Inflammatory macrophage (primary cell): ENCODE results near the gene ZNF225.
"Not testable (repeated sequence)": the region's sequence is repeated elsewhere in the genome, so short reads cannot be mapped to it uniquely, and the experiment has no call there.

Experiments used
- DNase-seq, 2 donors: peaks; one replicate each; pipeline ENCODE4 v3.0.0-alpha.2; 2020 to 2022
- total RNA-seq, 18 experiments: gene quantifications; one replicate each; lab custom pipeline; 2026; ENCODE audit warnings: mixed read lengths in 6 of 18, inconsistent platforms in 2 of 18; lab: John Stamatoyannopoulos, UW

Gene ZNF225
- 2.4 to 12.2 (median 7.5) reads per million in 18 experiments for total RNA-seq

- DNase-seq, result peak; percentile 99
These were observed at the start of gene ZNF225 for GRCh38 chr19:44113138-44113783. TSS of gene ZNF225 (plus strand) at chr19:44113399. CDS start at chr19:44115828, 2,429 bp downstream.

- no peak for DNase-seq
These were observed 46.9 kb upstream of the ZNF225 start for GRCh38 chr19:44066305-44066704.

GRCh38 chr19:44069415-44069814 is 43.8 kb upstream of the ZNF225 start:
- DNase-seq, result no peak

GRCh38 chr19:44071824-44072542 is 41.2 kb upstream of the ZNF225 start, which contains the start of gene ZNF284:
TSS of gene ZNF284 (plus strand) at chr19:44072159. CDS start at chr19:44076390, 4,231 bp downstream.
- DNase-seq, result peak; percentile 82 to 93

GRCh38 chr19:44072543-44073401 is 40.4 kb upstream of the ZNF225 start:
- no peak for DNase-seq

- no peak for DNase-seq
These were observed 36.9 kb upstream of the ZNF225 start for GRCh38 chr19:44076325-44076724.

- DNase-seq, result no peak
These were observed 21.1 kb upstream of the ZNF225 start for GRCh38 chr19:44092108-44092507.

GRCh38 chr19:44093931-44094765 is 19.1 kb upstream of the ZNF225 start, which contains the start of gene ZNF224:
TSS of gene ZNF224 (plus strand) at chr19:44094361. CDS start at chr19:44097874, 3,513 bp downstream.
- peak; percentile 94 to 95 for DNase-seq

GRCh38 chr19:44107751-44108150 is 5.4 kb upstream of the ZNF225 start:
- no peak for DNase-seq

- no peak for DNase-seq
These were observed 3.7 kb upstream of the ZNF225 start for GRCh38 chr19:44109458-44109857.

- peak; percentile 24 to 41 for DNase-seq
These were observed 1.2 kb upstream of the ZNF225 start for GRCh38 chr19:44111910-44112463.

GRCh38 chr19:44112802-44113137 is 429 bp upstream of the ZNF225 start:
- no peak for DNase-seq

- no peak for DNase-seq
These were observed 688 bp downstream of the ZNF225 start for GRCh38 chr19:44113784-44114390.

- not testable (repeated sequence) for DNase-seq
These were observed 8.0 kb downstream of the ZNF225 start for GRCh38 chr19:44121162-44121561.

GRCh38 chr19:44131955-44132354 is 18.8 kb downstream of the ZNF225 start:
- no peak for DNase-seq

GRCh38 chr19:44141191-44142058 is 28.2 kb downstream of the ZNF225 start, which contains the start of gene ZNF234:
TSS of gene ZNF234 (plus strand) at chr19:44141554. CDS start at chr19:44144633, 3,079 bp downstream.
- peak; percentile 79 to 89 for DNase-seq

GRCh38 chr19:44142059-44142433 is 28.8 kb downstream of the ZNF225 start:
- peak; percentile 8 to 18 for DNase-seq

- DNase-seq, result no peak
These were observed 36.6 kb downstream of the ZNF225 start for GRCh38 chr19:44149776-44150175.

- DNase-seq, result no peak
These were observed 38.3 kb downstream of the ZNF225 start for GRCh38 chr19:44151491-44151890.

- DNase-seq, result no peak
These were observed 43.3 kb downstream of the ZNF225 start for GRCh38 chr19:44156475-44156874.
